Measurements from ENCODE around the gene HLA-B.

The HLA-B gene

GRCh38 chr6:31351033-31351380, 6.0 kb downstream of the HLA-B start:
- Histone ChIP-seq H3K4ac (ENCODE audit: low read depth, low read length) (no peak overlapping the region), H3K4me1 (ENCODE audit: control insufficient read depth, low read depth, low read length) (no peaks in the 10 kb centered on the region), H3K56ac (ENCODE audit: low read length) (no peak overlapping the region), H3K9ac (ENCODE audit: low read length) (no peak overlapping the region), H3K36me3 (ENCODE audit: control insufficient read depth, insufficient read depth, low read length) (no peaks in the 10 kb centered on the region), H2BK120ac (ENCODE audit: low read depth, low read length) (no peak overlapping the region), H3K27me3 (ENCODE audit: insufficient read depth, low read length, poor library complexity) (peaks cover 5% of the 10 kb centered on the region), H3K79me1 (ENCODE audit: low read length) (no peaks in the 10 kb centered on the region), H3K4me3 (ENCODE audit: low read length) (no peak overlapping the region), H3K27ac (ENCODE audit: low read depth, low read length) (no peak overlapping the region), H2BK5ac (ENCODE audit: low read length) (no peak overlapping the region), H3K18ac (ENCODE audit: low read length) (no peak overlapping the region), H3K23ac (ENCODE audit: low read length) (no peak overlapping the region), H3K4me2 (ENCODE audit: low read length) (no peak overlapping the region), H4K5ac (ENCODE audit: low read length) (no peak overlapping the region), H4K8ac (ENCODE audit: low read depth, low read length) (no peak overlapping the region), H2AK5ac (ENCODE audit: low read length) (no peak overlapping the region), H2BK15ac (replicated peaks; ENCODE audit: low read depth) (no peak overlapping the region), H3K79me2 (ENCODE audit: control insufficient read depth, insufficient read depth, low read length) (no peaks in the 10 kb centered on the region)
- DNase-seq, result no peak
- no CpG with 5 or more reads among the region's 3 CpGs for WGBS (ENCODE audit: extremely low coverage, insufficient coverage, low lambda C conversion rate)

- Histone ChIP-seq H3K79me1 (ENCODE audit: low read length) (no peaks in the 10 kb centered on the region), H3K23ac (ENCODE audit: low read length) (no peak overlapping the region), H2AK5ac (ENCODE audit: low read length) (no peak overlapping the region), H2BK120ac (ENCODE audit: low read depth, low read length) (no peak overlapping the region), H3K27ac (ENCODE audit: low read depth, low read length) (no peak overlapping the region), H3K79me2 (ENCODE audit: control insufficient read depth, insufficient read depth, low read length) (no peaks in the 10 kb centered on the region), H3K36me3 (ENCODE audit: control insufficient read depth, insufficient read depth, low read length) (no peaks in the 10 kb centered on the region), H3K4me1 (ENCODE audit: control insufficient read depth, low read depth, low read length) (no peaks in the 10 kb centered on the region), H3K4me2 (ENCODE audit: low read length) (no peak overlapping the region), H3K9ac (ENCODE audit: low read length) (no peak overlapping the region), H3K4ac (ENCODE audit: low read depth, low read length) (no peak overlapping the region), H4K5ac (ENCODE audit: low read length) (no peak overlapping the region), H3K56ac (ENCODE audit: low read length) (no peak overlapping the region), H4K8ac (ENCODE audit: low read depth, low read length) (no peak overlapping the region), H2BK5ac (ENCODE audit: low read length) (no peak overlapping the region), H3K18ac (ENCODE audit: low read length) (no peak overlapping the region), H3K27me3 (ENCODE audit: insufficient read depth, low read length, poor library complexity) (no peaks in the 10 kb centered on the region), H2BK15ac (replicated peaks; ENCODE audit: low read depth) (no peak overlapping the region), H3K4me3 (ENCODE audit: low read length) (no peak overlapping the region)
- no CpG with 5 or more reads among the region's 11 CpGs for WGBS (ENCODE audit: extremely low coverage, insufficient coverage, low lambda C conversion rate)
- DNase-seq, result no peak
Measured at GRCh38 chr6:31350196-31351032, 6.6 kb downstream of the HLA-B start.

GRCh38 chr6:31349301-31349700, 7.7 kb downstream of the HLA-B start:
- Histone ChIP-seq H3K4me1 (ENCODE audit: control insufficient read depth, low read depth, low read length) (peaks cover 3% of the 10 kb centered on the region), H3K36me3 (ENCODE audit: control insufficient read depth, insufficient read depth, low read length) (no peaks in the 10 kb centered on the region), H2BK5ac (ENCODE audit: low read length) (no peak overlapping the region), H2AK5ac (ENCODE audit: low read length) (no peak overlapping the region), H3K18ac (ENCODE audit: low read length) (no peak overlapping the region), H4K5ac (ENCODE audit: low read length) (no peak overlapping the region), H3K23ac (ENCODE audit: low read length) (no peak overlapping the region), H3K27me3 (ENCODE audit: insufficient read depth, low read length, poor library complexity) (no peaks in the 10 kb centered on the region), H3K79me1 (ENCODE audit: low read length) (no peaks in the 10 kb centered on the region), H3K27ac (ENCODE audit: low read depth, low read length) (no peak overlapping the region), H2BK120ac (ENCODE audit: low read depth, low read length) (no peak overlapping the region), H2BK15ac (replicated peaks; ENCODE audit: low read depth) (no peak overlapping the region), H3K9ac (ENCODE audit: low read length) (no peak overlapping the region), H3K4me3 (ENCODE audit: low read length) (no peak overlapping the region), H4K8ac (ENCODE audit: low read depth, low read length) (no peak overlapping the region), H3K4me2 (ENCODE audit: low read length) (no peak overlapping the region), H3K79me2 (ENCODE audit: control insufficient read depth, insufficient read depth, low read length) (no peaks in the 10 kb centered on the region), H3K4ac (ENCODE audit: low read depth, low read length) (no peak overlapping the region), H3K56ac (ENCODE audit: low read length) (no peak overlapping the region)
- no peak for DNase-seq
- no CpG with 5 or more reads among the region's 4 CpGs for WGBS (ENCODE audit: extremely low coverage, insufficient coverage, low lambda C conversion rate)

- Histone ChIP-seq H3K27me3 (ENCODE audit: insufficient read depth, low read length, poor library complexity) (no peaks in the 10 kb centered on the region), H3K23ac (ENCODE audit: low read length) (no peak overlapping the region), H4K5ac (ENCODE audit: low read length) (no peak overlapping the region), H3K56ac (ENCODE audit: low read length) (no peak overlapping the region), H3K79me2 (ENCODE audit: control insufficient read depth, insufficient read depth, low read length) (no peaks in the 10 kb centered on the region), H2BK15ac (replicated peaks; ENCODE audit: low read depth) (no peak overlapping the region), H2AK5ac (ENCODE audit: low read length) (no peak overlapping the region), H3K27ac (ENCODE audit: low read depth, low read length) (no peak overlapping the region), H3K4me2 (ENCODE audit: low read length) (no peak overlapping the region), H3K4ac (ENCODE audit: low read depth, low read length) (no peak overlapping the region), H2BK5ac (ENCODE audit: low read length) (no peak overlapping the region), H3K9ac (ENCODE audit: low read length) (no peak overlapping the region), H3K79me1 (ENCODE audit: low read length) (no peaks in the 10 kb centered on the region), H4K8ac (ENCODE audit: low read depth, low read length) (no peak overlapping the region), H3K36me3 (ENCODE audit: control insufficient read depth, insufficient read depth, low read length) (no peaks in the 10 kb centered on the region), H3K18ac (ENCODE audit: low read length) (no peak overlapping the region), H3K4me1 (ENCODE audit: control insufficient read depth, low read depth, low read length) (peaks cover 3% of the 10 kb centered on the region), H3K4me3 (ENCODE audit: low read length) (no peak overlapping the region), H2BK120ac (ENCODE audit: low read depth, low read length) (no peak overlapping the region)
- peak; percentile 60 for DNase-seq
- WGBS (ENCODE audit: extremely low coverage, insufficient coverage, low lambda C conversion rate), result no CpG with 5 or more reads among the region's 5 CpGs
Measured at GRCh38 chr6:31345026-31345730, 11.8 kb downstream of the HLA-B start.

GRCh38 chr6:31340228-31340627, 16.8 kb downstream of the HLA-B start:
- Histone ChIP-seq H2BK5ac (ENCODE audit: low read length) (no peak overlapping the region), H2AK5ac (ENCODE audit: low read length) (no peak overlapping the region), H3K23ac (ENCODE audit: low read length) (no peak overlapping the region), H3K4me1 (ENCODE audit: control insufficient read depth, low read depth, low read length) (peaks cover 3% of the 10 kb centered on the region), H3K4ac (ENCODE audit: low read depth, low read length) (no peak overlapping the region), H4K5ac (ENCODE audit: low read length) (no peak overlapping the region), H3K4me2 (ENCODE audit: low read length) (no peak overlapping the region), H3K18ac (ENCODE audit: low read length) (no peak overlapping the region), H3K4me3 (ENCODE audit: low read length) (no peak overlapping the region), H4K8ac (ENCODE audit: low read depth, low read length) (no peak overlapping the region), H3K79me2 (ENCODE audit: control insufficient read depth, insufficient read depth, low read length) (no peaks in the 10 kb centered on the region), H3K27me3 (ENCODE audit: insufficient read depth, low read length, poor library complexity) (no peaks in the 10 kb centered on the region), H3K56ac (ENCODE audit: low read length) (no peak overlapping the region), H3K9ac (ENCODE audit: low read length) (no peak overlapping the region), H2BK120ac (ENCODE audit: low read depth, low read length) (no peak overlapping the region), H3K36me3 (ENCODE audit: control insufficient read depth, insufficient read depth, low read length) (no peaks in the 10 kb centered on the region), H2BK15ac (replicated peaks; ENCODE audit: low read depth) (no peak overlapping the region), H3K79me1 (ENCODE audit: low read length) (no peaks in the 10 kb centered on the region), H3K27ac (ENCODE audit: low read depth, low read length) (no peak overlapping the region)
- DNase-seq, result no peak
